Neural progenitor cell (in vitro differentiated cells): ENCODE data around the gene ERBB4. TPM values are rescaled to one million over a fixed set of nuclear protein-coding genes. Genes with fewer than 3 reads are reported as not detected.

Experiments
- DNase-seq: peaks from one replicate; pipeline ENCODE4 v3.0.0-alpha.2; 2016; ENCODE audit warnings: low spot score
- H2AFZ ChIP-seq: fragments of 200-600 bp; sonication (generic); replicated peaks from 2 replicates; pipeline ENCODE4 v1.6.1; 2016; ENCODE audit warnings: antibody characterized with exemption
- H3F3A ChIP-seq: fragments of 200-600 bp; sonication (generic); 2 replicates; pipeline ENCODE4 v1.6.1; 2016; ENCODE audit warnings: antibody characterized with exemption, low read depth
- H3K27ac ChIP-seq: fragments of 200-600 bp; sonication (generic); 2 replicates; pipeline ENCODE4 v1.5.1; 2016; ENCODE audit warnings: mild to moderate bottlenecking
- H3K27me3 ChIP-seq: fragments of 200-600 bp; sonication (generic); 2 replicates; pipeline ENCODE4 v1.6.1; 2016; ENCODE audit warnings: mild to moderate bottlenecking, moderate library complexity
- H3K36me3 ChIP-seq: fragments of 200-600 bp; sonication (generic); 2 replicates; pipeline ENCODE4 v1.5.1; 2016
- H3K4me1 ChIP-seq: fragments of 200-600 bp; sonication (generic); 2 replicates; pipeline ENCODE4 v1.6.1; 2016; ENCODE audit warnings: mixed run types
- H3K4me2 ChIP-seq: fragments of 200-600 bp; sonication (generic); 2 replicates; pipeline ENCODE4 v1.6.1; 2016
- H3K4me3 ChIP-seq: fragments of 200-600 bp; sonication (generic); 2 replicates; pipeline ENCODE4 v1.5.1; 2016
- H3K79me2 ChIP-seq: fragments of 200-600 bp; sonication (generic); 2 replicates; pipeline ENCODE4 v1.6.1; 2016; ENCODE audit warnings: low read depth
- H3K9ac ChIP-seq: fragments of 200-600 bp; sonication (generic); 2 replicates; pipeline ENCODE4 v1.6.1; 2016
- H3K9me3 ChIP-seq: fragments of 200-600 bp; sonication (generic); 2 replicates; pipeline ENCODE4 v1.5.1; 2016; ENCODE audit warnings: low read depth
- H4K20me1 ChIP-seq: fragments of 200-600 bp; sonication (generic); 2 replicates; pipeline ENCODE4 v1.6.1; 2016; ENCODE audit warnings: low read depth
- H3K27ac Mint-ChIP-seq: 3 replicates; pipeline ENCODE4 v1.8.0; 2021; ENCODE audit warnings: mixed read lengths
- H3K27me3 Mint-ChIP-seq: 2 replicates; pipeline ENCODE4 v1.8.0; 2022; ENCODE audit warnings: low read depth, mild to moderate bottlenecking, inconsistent platforms, moderate library complexity, mixed read lengths; ENCODE audit not compliant: insufficient read depth
- H3K36me3 Mint-ChIP-seq: 3 replicates; pipeline ENCODE4 v1.8.0; 2021; ENCODE audit warnings: mixed read lengths
- H3K4me1 Mint-ChIP-seq: 3 replicates; pipeline ENCODE4 v1.8.0; 2021; ENCODE audit warnings: mixed read lengths
- H3K4me3 Mint-ChIP-seq: 3 replicates; pipeline ENCODE4 v1.8.0; 2021; ENCODE audit warnings: mild to moderate bottlenecking, moderate library complexity, mixed read lengths
- H3K9me3 Mint-ChIP-seq: 3 replicates; pipeline ENCODE4 v1.8.0; 2020; ENCODE audit warnings: mixed read lengths
- EZH2 ChIP-seq: fragments of 200-600 bp; sonication (generic); IDR thresholded peaks from 2 replicates; pipeline ENCODE4 v1.6.1; 2017; ENCODE audit warnings: antibody characterized with exemption, mild to moderate bottlenecking, moderate library complexity
- EZH2phosphoT487 ChIP-seq: fragments of 200-600 bp; sonication (generic); IDR thresholded peaks from 2 replicates; pipeline ENCODE4 v1.6.1; 2017; ENCODE audit warnings: antibody characterized with exemption
- total RNA-seq: library from RNA; depleted of rRNA; stranded (reverse); fragments of >200 nt; gene quantifications from 2 replicates; pipeline ENCODE4 v1.2.3, GENCODE V29; 2015; ENCODE audit warnings: low replicate concordance
- TF ChIP-seq, protein P1 (sequence below): fragments of 200-600 bp; sonication (generic); IDR thresholded peaks from 2 replicates; pipeline ENCODE4 v1.5.1; 2017; ENCODE audit warnings: antibody characterized with exemption, mild to moderate bottlenecking

The ERBB4 gene
- total RNA-seq, 1 donor from 2014 or later = 1.5 TPM

DNA sequence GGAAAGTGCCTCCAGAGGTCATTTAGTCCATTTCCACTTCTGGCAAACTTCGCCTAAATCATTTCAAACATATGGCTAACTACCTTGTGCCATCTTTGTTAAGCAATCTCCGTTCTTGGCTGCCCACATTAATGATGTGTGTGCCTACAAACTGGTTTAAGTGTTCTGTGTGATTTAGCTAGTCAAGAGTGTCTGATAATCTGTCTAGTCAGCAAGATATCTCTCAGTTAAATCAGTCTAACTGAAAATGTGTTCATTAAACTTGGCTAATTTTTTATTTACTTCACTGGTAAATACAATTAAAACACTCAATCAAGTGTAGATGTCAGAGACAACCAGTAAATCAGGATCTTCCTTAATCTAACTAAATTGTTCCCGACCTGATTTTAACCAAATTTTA lies 352.4 kb downstream of the ERBB4 start:
- no peak for DNase-seq
- H3K27ac ChIP-seq = no peak overlapping the region
- no peaks in the 10 kb centered on the region for H3K4me1 Mint-ChIP-seq
- H3K9me3 ChIP-seq = no peaks in the 10 kb centered on the region
- H3K4me1 ChIP-seq = no peaks in the 10 kb centered on the region
- no peaks in the 10 kb centered on the region for H3K79me2 ChIP-seq
- H3K36me3 Mint-ChIP-seq = peaks cover 3% of the 10 kb centered on the region
- no peaks in the 10 kb centered on the region for H3K27me3 Mint-ChIP-seq
- no peak overlapping the region for H3K9ac ChIP-seq
- H3K4me3 Mint-ChIP-seq = no peak overlapping the region
- TF ChIP-seq, protein P1, sequence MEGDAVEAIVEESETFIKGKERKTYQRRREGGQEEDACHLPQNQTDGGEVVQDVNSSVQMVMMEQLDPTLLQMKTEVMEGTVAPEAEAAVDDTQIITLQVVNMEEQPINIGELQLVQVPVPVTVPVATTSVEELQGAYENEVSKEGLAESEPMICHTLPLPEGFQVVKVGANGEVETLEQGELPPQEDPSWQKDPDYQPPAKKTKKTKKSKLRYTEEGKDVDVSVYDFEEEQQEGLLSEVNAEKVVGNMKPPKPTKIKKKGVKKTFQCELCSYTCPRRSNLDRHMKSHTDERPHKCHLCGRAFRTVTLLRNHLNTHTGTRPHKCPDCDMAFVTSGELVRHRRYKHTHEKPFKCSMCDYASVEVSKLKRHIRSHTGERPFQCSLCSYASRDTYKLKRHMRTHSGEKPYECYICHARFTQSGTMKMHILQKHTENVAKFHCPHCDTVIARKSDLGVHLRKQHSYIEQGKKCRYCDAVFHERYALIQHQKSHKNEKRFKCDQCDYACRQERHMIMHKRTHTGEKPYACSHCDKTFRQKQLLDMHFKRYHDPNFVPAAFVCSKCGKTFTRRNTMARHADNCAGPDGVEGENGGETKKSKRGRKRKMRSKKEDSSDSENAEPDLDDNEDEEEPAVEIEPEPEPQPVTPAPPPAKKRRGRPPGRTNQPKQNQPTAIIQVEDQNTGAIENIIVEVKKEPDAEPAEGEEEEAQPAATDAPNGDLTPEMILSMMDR = no peak
- TF ChIP-seq EZH2 (no peak), EZH2phosphoT487 (no peak)
- H3K27me3 ChIP-seq = no peaks in the 10 kb centered on the region
- H3K36me3 ChIP-seq = no peaks in the 10 kb centered on the region
- no peak overlapping the region for H3K4me3 ChIP-seq
- H3K9me3 Mint-ChIP-seq = peaks cover 3% of the 10 kb centered on the region
- H3K4me2 ChIP-seq = no peak overlapping the region
- H4K20me1 ChIP-seq = no peaks in the 10 kb centered on the region
- no peak overlapping the region for H3K27ac Mint-ChIP-seq
- peaks cover under 1% of the 10 kb centered on the region for H3F3A ChIP-seq
- no peak overlapping the region for H2AFZ ChIP-seq

DNA sequence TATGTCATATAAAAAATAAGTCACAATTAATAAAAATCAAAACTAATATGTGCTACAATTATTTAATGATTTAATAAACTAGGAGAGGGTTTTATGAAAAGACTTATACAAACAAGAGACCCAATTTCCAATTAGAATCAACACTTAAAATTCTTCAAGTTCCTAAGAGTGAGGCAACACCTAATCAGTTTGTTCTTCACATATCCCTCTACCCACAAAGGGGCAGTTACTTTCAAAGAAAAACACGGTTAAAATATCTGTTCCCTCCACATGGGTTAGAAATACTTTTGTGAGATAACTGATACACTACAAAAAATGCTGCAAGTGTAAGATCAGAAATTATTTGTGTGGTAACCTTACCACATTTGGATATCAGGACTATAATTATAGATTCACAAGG lies 357.0 kb downstream of the ERBB4 start:
- H3K27me3 Mint-ChIP-seq = no peaks in the 10 kb centered on the region
- H3K4me1 Mint-ChIP-seq = no peaks in the 10 kb centered on the region
- H3K27me3 ChIP-seq = no peaks in the 10 kb centered on the region
- H3K79me2 ChIP-seq = no peaks in the 10 kb centered on the region
- DNase-seq = no peak
- H3F3A ChIP-seq = no peaks in the 10 kb centered on the region
- TF ChIP-seq EZH2 = no peak
- TF ChIP-seq EZH2phosphoT487 = no peak
- TF ChIP-seq, protein P1 = no peak
- no peaks in the 10 kb centered on the region for H4K20me1 ChIP-seq
- no peak overlapping the region for H3K9ac ChIP-seq
- H2AFZ ChIP-seq = no peak overlapping the region
- H3K9me3 ChIP-seq = no peaks in the 10 kb centered on the region
- H3K4me3 Mint-ChIP-seq = no peak overlapping the region
- H3K27ac ChIP-seq = no peak overlapping the region
- peaks cover 1% of the 10 kb centered on the region for H3K36me3 Mint-ChIP-seq
- no peak overlapping the region for H3K27ac Mint-ChIP-seq
- no peak overlapping the region for H3K4me2 ChIP-seq
- no peaks in the 10 kb centered on the region for H3K36me3 ChIP-seq
- H3K9me3 Mint-ChIP-seq = peaks cover 3% of the 10 kb centered on the region
- H3K4me3 ChIP-seq = no peak overlapping the region
- no peaks in the 10 kb centered on the region for H3K4me1 ChIP-seq

DNA sequence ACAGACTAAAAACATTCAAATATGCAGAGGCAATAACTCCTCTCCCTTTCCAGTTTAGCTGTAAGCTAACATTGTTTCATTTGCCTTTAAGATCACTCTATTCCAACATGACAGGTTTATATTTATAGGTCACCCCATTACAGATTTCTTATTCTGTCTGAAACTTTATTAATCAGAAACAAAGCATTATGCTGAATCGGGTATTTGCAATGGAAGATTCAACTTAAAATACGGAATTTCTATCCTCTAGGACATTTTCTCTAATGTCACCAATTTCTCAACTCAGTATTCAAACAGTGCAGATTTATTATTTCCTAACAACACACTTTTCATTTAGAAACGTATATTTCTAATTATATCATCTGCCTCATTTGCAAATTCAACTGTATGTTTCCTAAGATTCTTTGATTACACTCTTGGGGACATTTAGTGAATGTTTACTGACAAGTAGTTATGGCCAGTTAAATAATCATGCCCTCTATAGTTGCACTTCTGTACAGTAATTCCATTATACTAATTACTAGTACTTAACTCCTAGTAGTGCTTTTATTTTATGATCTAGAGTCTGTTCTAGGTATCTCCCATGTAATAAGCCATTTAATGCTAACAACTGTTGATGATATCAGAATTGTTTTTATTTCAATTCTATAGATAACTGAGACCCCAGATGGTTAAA lies 358.1 kb downstream of the ERBB4 start:
- Mint-ChIP-seq H3K4me3 (no peak overlapping the region), H3K27ac (no peak overlapping the region), H3K4me1 (peaks cover 9% of the 10 kb centered on the region), H3K9me3 (peaks cover 2% of the 10 kb centered on the region), H3K27me3 (no peaks in the 10 kb centered on the region), H3K36me3 (peaks cover 1% of the 10 kb centered on the region)
- Histone ChIP-seq H3K27ac (no peak overlapping the region), H3K9me3 (no peaks in the 10 kb centered on the region), H3K4me1 (peaks cover 7% of the 10 kb centered on the region), H3K27me3 (no peaks in the 10 kb centered on the region), H3K36me3 (no peaks in the 10 kb centered on the region), H3K4me3 (no peak overlapping the region), H4K20me1 (no peaks in the 10 kb centered on the region), H3K79me2 (no peaks in the 10 kb centered on the region), H2AFZ (no peak overlapping the region), H3K4me2 (no peak overlapping the region), H3K9ac (no peak overlapping the region), H3F3A (no peaks in the 10 kb centered on the region)
- no peak for DNase-seq
- TF ChIP-seq EZH2 (no peak), EZH2phosphoT487 (no peak)
- TF ChIP-seq, protein P1 = no peak
